Muscle of back (tissue), 11 donors: ENCODE data around the gene CAMTA1. TPM values are rescaled to one million over a fixed set of nuclear protein-coding genes. Genes with fewer than 3 reads are reported as not detected.

Source experiments
- DNase-seq, 3 donors: peaks; one replicate each; pipeline versions ENCODE4 v3.0.0 to v3.0.0-alpha.2; 2013
- polyA plus RNA-seq, 10 donors: library from polyadenylated mRNA; unstranded; fragments of 120-200 nt; gene quantifications; one replicate each; pipeline ENCODE4 v1.2.1, GENCODE V29; 2013; ENCODE audit not compliant: insufficient read length in 10 of 10

The CAMTA1 gene
- polyA plus RNA-seq, 10 donors = 36.4 to 49.7 (median 44.0) TPM

DNA sequence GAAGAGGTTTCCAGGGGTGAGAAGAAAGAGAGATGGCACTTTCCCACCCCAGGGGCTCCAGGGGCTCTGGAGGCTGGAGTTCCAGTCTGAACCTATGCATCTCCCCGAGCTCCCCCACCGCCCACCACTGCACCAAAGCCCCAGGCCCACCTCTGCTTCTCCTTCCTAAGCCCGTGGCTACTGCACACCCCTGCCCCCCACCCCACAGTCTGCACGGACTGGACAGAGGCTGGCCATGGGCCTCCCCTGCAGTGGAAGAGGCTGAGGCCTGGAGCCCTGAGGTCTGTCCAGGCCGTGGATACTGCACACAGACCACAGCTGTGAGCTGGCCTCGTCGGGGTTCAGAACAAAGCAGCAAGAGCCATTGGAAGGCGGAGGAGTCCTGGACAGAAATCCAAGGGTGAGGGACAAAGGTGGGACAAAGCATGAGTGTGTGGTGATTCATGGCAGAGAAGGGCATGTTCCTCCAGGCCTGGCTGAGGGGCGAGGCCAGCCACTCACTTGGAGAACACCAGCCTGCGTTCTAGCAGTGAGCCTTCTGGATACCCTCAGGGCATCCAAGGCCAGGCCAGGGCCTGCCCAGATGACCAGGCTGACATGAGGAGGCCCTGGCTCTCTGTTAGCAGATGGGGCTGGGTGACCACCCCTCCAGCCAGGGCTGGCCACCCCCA lies 741.1 kb downstream of the CAMTA1 start:
- no peak for DNase-seq

DNA sequence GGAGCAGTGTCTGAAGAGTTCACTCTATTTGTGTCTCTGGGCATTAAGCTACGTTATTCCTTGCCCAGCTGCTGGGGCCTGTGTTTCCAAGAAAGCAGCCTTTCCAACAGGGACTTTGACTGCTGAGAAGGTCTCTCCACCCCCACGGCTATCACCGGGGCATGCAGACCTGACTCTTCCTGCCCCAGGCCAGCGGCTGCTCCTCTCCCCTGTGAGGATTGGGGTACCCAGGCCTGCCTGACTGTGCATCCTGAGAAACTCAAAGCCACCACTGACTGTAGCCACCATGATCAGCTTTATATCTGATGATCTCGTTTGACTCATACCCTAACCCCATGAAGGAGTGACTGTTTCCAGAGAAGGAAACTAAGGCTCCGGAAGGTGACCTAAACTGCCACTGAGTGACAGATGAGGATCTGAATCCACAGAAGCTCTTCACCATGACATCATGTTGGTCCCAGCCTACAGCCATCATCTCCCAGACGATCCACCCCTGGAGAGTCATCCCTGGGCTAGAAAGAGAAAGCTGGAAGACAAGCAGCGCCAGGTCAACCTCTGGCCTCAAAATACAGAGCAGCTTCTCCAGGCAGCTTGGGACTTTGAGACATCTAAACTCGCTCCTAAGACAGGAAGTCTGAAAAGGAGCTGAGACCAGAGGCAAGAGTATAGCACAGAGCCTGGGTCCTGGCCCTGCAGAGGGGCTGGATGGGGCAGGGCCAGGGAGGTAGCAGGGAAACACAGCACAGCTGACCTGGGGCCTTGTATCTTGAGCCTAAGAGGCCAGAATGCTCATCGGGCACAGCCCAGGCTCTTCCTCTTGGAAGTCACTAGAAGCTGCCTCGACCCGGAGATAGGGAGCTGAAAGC lies 741.8 kb downstream of the CAMTA1 start:
- DNase-seq = no peak

DNA sequence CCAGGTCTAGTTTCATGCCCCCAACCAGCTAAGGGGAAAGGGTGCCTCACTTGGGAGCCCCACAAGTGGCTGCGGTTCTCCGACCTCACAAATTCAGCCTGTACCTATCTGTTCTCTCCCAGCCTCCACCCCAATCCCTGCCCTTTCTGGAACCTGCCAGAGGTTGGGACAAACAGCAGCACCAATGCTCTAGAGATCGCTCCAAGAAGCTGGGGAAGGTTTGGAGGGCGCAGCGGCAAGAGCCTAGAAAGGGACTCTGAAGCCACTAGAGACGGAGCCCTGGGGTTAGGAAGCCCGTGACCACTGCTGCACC lies 742.4 kb downstream of the CAMTA1 start:
- DNase-seq = no peak

DNA sequence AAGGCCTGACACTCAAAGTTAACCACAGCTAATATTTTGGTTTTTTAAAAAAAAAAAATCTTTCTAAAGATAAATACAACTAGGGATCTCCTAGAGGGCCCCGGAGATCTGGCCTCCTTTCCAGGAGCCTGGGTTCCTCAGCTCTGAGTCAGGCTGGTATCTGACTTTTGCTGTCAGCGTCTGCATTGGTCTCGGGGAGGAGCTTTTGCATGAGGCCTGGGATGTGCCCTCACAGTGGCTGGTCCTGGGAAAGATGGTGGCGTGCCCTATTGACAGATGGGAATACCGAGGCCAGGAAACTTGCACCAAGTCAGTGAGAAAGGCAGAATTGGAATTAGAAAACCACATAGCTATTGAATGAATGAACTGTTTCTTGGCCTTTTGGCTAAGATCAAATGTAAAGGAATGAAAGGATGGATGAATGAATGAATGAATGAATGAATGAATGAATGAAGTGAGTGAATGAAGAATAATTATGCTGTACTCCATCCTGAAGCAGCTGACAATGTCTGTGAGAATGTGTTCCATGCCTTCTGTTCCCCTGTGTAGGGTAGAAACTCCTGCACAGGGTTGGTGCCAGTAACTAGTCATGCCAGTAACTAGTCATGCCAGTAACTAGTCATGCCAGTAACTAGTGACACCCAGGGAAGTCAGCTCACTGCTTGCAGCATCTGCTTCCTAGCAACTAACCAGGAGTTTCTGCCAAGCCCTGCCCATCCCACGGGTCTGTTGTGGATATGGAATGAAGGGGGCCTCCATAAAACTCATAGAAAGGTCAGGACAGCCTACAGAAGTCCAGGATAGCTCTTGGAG lies 743.3 kb downstream of the CAMTA1 start:
- no peak for DNase-seq

DNA sequence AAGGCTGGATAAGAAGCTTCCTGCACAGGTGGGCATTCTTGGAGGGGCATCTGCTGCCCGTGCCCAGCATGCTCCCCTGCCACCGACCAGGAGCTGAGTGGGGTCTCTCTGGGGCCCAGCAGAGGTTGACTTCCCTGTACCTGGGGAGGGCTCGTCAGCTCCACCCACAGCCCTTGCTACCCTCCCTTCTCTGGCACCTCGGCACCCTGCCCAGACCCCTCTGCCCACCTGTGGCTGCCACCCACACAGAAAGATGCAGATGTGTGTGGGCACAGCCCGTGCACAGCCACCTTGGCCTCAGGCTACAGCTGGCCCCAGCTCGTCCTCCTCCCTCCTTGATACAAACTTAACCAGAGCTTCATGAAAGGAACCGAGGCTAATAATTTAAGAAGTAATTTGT lies 744.7 kb downstream of the CAMTA1 start:
- no peak for DNase-seq

DNA sequence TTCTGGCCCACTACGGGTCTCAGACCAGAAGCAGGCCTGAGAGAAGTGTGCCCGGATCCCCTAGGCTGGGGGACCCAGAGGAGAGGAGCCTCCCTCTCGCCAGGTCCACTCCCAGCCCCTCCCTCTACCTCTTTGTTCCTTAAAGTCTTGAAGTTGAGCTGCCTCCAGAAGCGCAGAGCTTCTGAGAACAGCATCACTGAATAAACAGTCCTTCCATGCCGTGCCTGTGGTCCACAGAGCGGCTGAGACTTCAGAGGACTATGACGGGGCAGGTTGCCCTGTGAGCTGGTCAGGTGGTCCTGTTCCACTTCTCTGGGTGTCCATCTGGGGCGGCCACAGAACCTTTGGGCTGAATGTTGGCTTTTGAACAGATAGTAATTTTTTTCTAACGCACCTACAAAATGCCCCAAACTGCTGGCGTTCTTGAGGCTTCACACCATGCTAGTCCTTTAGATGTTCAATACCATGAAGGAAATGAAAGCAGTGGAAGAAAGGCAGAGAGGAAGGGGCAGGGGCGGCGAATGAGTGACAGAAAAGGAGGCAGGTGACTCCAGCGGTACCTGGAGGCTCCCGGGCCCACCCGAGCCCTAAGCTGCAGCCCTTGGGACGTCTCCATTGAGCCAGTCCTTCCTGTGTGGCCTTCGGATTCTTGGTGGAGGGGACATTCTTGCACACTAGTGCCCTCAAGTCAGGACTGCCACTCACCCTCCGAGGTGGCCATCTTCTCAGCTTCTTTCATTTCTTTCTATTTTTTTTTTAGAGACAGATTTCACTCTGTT lies 746.5 kb downstream of the CAMTA1 start:
- DNase-seq = no peak

DNA sequence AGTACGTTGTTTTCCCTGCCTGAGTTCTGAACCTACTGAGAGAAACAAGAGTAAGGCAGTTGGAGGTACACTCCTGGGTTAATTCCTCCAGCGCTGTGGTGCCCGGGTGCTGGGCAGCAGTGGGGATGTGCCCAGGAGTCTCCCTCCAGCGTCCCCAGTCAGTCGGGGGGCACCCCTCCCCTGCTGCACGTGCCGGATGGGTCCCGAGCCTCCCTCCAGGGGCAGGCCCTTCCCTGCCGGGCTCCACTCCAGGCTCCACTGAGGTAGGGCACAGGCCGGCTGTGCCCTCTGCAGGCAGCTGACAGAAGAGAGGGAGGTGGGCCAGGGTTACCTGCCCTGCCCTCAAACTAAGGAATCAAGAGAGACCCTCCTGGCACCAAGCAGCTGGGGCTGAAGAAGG lies 747.8 kb downstream of the CAMTA1 start:
- no peak for DNase-seq

DNA sequence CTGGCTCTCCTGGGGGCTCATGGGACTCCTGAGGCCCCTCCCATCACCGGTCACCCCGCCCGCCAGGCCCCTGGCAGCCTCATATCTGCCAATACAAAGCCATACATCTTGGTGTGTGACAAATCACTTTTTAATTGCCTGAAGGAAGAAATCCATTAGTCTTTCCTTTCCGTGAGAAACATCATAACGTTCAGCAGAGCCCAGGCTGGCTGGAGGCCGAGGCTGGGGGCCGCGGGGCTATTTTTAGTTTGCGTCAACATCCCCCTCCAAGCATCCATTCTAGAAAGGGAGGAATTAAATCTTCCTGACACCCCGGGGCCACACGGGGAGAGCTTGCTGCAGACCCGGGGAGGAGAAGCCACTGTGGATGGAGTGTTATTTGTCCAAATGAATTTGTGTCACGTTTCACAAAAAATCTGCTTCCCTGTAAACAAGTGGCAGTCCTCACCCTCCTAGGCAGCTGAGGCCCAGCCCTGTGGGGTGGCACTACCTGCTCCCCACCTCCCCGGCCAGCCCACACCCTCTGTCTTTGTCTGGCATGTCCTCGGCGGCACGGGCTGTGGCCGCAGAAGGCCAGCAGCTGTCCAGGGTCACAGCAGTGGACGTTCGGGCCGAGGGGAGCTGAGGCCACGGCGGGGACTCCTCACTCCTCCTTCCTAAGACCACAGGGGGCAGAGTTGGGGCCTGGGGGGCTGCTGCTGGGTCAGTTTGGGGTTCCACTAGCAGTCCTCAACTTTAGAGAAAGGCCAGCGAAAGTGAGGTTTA lies 749.0 kb downstream of the CAMTA1 start:
- DNase-seq = no peak

DNA sequence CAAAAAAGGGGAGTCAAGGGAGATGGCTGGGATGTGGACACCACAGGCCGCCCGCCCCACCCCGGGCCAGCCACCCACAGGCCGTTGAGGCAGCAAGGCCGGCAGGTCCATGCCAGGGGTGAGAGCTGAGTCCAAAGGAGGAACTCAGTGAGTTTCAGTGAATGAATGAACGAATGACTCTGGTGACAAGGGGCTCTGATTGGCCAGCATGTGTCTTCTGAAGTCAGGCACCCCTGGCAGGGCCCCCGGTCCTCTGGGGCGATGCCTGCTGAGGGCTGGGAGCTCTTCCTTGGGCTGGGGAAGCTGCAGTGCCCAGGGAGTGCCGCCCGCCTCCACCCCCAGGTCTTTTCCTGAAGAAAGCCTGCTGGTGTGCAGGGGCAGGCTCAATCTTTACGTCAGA lies 749.8 kb downstream of the CAMTA1 start:
- no peak for DNase-seq

DNA sequence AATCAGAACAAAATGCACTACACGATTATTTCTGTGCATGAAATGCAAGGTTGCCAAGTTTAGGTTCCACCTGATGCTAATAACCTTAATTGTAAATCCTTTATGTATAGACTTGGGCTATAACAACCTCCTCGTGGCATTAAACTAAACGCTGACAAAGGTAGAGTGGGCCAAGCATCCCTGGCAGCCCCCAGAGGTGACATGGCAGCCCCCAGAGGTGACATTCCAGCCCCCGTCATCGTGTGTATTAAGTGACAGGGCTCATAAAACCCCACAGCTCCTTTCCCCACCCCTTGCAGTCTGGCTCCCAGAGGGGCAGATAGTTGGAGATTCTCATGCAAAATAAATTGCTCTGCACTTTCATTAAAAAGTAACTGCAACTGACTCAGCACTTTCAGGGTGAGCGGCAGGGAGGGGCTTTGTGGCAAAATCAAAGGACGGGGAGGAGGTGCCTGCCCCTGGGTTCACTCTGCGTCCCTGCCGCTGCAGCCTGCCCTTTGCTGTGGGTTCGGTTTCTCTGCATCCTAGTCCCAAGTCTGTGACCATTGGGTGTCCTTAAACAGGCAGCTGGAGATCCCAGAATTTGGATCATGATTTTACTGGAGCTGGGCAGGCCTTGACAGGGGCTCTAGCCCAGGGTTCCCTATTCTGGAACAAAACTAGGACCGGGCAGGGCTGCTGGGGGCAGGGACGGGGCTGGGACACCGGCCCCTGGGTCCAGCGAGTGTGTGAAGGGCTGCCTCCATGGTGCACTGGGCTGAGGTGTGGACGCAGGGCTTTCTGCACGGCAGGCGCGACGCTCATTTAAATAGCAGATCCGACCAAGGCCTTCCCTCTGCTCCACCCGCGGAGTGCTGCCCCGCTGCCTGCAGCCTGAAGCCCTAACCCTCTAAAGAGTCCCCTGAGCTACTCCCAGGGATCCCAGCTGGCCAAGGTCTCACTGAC lies 751.0 kb downstream of the CAMTA1 start:
- DNase-seq = no peak

DNA sequence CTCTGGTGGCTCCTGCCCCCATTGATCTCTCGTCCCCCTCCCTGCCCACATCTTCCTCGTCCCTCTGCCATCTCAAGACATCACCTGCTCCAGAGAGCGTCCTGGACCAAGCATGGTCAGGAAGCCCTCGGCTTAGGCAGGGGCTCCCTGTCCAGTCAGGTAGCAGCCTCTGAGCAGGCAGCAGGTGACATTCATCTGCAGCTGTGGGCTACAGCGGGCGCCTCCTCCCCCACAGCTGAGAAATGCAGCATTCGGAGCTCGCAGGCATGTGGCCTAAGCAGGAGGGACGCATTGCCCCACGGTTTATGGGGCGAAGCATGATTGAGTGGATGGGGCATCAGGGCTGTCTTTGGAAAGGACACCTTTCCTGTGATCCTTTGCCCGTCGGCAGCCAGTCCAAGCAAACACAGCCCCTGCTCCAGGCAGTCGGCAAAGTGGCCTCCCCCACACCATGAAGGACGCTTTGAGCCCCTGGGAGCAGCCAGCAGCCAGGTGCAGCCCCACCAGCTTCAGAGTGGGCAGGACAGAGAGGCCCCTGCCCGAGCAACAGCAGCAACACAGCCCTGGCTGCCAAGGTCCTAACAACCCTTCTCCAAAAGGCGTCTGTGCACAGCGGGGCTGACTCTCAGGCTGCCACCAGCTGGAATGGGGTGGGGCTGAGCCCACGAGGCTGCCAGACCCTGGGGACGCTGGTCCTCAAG lies 751.8 kb downstream of the CAMTA1 start:
- DNase-seq = no peak

DNA sequence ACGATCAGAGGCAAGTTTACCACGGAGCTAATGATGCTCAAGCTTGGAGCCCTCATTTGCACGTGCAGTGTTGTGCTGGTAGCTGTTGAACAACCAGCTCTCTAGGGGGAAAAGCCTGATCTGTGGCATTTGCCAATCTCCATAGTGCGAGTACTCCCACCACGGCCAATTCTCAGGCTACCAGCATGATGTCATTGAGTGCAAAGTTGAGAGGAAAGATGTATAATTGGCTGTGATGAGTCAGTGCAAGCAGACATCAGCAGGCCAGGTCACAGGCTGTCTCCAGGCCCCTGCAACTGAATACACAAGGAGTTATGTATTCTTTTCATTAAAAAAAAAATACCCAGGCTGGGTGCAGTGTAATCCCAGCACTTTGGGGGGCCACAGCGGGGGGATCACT lies 752.8 kb downstream of the CAMTA1 start:
- no peak for DNase-seq

DNA sequence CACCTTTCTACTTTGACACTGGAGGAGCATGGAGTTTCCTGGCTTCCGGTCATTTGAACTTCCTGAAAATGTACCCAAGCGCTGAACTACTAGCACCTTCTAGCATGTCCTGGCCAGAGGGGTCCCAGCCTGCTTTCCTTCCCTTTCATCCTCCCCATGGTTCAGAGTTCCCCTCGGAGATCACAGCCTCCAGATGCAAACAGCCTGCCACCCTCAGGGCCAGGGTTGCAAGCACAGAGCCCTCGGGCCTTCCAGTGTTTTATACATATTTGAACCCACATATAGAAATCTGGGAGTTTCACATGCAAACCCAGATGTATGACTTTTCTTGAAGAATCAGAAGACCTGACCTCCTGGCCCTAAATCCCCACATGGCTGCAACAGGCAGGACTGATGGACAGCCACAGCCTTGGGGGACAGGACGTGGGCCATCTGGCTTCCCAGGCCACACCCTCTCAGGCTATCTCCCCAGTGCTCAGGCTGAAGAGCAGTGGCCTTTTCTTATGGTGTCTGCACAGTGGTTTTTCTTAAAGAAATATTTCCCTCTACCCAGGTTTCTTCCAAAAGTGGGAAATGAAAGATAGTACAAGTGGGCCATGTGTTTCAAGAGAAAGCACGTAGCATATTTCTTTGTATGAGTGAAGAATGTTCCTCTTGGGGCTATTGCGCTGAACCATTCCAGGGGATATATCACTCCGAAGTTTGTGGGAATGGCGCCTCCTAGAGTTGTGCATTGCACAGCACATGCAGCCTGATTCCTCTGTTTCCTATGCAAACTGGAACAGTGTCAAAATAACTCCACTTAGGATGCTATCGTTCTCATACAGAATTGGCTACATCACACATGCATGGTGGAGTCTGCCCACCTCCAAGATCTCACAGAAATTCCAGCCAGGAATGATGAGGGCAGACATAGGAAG lies 753.9 kb downstream of the CAMTA1 start:
- no peak for DNase-seq

DNA sequence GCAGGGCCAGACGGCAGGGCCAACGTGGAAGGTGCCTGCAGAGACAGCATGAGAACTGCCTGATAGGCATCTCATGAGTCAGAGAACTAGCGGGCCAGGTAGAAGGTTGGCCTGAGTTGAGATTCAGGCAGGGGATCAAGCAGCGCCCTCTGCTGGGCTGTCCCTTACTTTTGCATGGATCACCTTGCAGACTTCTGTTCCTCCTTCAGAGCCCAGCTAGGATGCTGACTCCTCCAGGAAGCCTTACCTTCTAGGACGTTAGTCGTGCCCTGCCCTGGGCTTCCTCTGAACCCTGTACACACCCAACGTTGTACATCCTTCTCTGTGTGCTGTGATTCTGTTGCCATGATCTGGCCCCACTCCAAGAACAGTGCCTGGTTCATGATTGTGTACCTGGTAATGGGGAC lies 754.5 kb downstream of the CAMTA1 start:
- DNase-seq = no peak

DNA sequence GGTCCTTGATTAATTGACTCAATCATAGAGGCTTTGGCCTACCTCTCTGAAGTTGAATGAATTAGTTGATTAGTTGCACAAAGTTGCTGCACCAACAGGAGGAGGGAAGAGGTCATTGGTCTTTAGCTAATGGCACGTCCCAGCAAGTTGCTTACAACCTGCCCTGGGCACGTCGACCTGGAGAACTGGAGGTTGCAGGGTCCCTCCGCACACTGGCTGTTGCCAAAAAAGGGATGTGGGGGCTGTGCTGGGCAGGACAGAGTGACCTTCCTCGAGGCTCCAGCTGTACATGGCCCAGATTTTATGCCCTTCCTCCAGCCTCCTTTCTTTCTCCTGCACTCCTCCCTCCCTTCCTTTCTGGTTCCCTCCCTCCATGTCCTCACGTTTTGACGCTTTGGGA lies 755.6 kb downstream of the CAMTA1 start:
- DNase-seq = no peak

DNA sequence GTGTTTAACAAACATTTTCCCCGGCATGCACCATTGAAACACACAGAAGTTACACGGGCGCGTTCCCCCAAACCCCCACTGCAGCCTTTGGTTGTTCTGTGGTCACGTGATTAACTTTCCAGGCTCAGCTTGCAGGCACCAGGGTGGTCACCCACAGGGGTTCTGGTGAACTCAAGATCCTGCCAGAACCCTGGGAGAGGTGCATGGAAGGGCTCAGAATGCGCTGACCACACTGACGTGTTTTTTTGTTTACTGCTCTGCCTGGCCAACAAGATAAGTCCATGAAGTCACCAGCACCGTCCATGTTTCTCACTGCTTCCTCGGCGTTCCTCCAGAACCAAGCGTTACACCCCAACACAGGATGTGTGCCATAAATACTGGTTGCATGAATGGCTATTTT lies 756.4 kb downstream of the CAMTA1 start:
- DNase-seq = no peak

DNA sequence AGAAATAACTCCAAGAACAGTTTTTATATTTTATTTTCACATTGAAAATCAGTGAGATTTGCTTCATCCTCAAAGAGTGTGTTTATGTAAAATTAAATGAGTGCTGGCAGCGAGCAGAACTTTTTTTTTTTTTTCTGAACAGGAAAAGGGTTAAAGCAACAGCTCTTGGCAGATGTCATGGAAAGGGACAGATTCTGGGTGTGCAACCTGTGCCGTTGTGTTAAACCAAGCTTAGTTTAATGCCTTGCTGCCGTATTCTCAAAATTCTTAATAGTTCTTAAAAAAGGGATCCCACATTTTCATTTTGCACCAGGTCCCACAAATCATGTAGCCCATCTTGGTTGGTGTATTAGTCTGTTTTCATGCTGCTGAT lies 758.5 kb downstream of the CAMTA1 start:
- DNase-seq = no peak
